CD4-positive, alpha-beta T cell treated with Interleukin-17A for 1 hour (primary cell): ENCODE measurements around the gene SIRT2.
A peak's percentile ranks its signal among the peaks of the same experiment; 100 is the strongest.
"Not testable (repeated sequence)": the region's sequence is repeated elsewhere in the genome, so short reads cannot be mapped to it uniquely, and the experiment has no call there.

Source experiments
- DNase-seq: peaks from one replicate; pipeline ENCODE4 v3.0.0-alpha.2; 2020

Gene SIRT2

GRCh38 chr19:38899447-38900201, at the start of gene SIRT2, which contains the start of gene NFKBIB:
Gene SIRT2, minus strand, starts transcription at chr19:38899618. Its CDS starts 97 bp downstream, at chr19:38899521.
Gene NFKBIB, plus strand, starts transcription at chr19:38899969. Its CDS starts 64 bp downstream, at chr19:38900033.
- peak; percentile 100 for DNase-seq

- no peak for DNase-seq
These were observed 47.0 kb upstream of the SIRT2 start for GRCh38 chr19:38946229-38947010.

- no peak for DNase-seq
These were observed 46.3 kb upstream of the SIRT2 start for GRCh38 chr19:38945562-38946228.

GRCh38 chr19:38944981-38945506, 45.6 kb upstream of the SIRT2 start:
- no peak for DNase-seq

- DNase-seq, result no peak
These were observed 43.2 kb upstream of the SIRT2 start for GRCh38 chr19:38942471-38943181.

GRCh38 chr19:38941979-38942378, 42.6 kb upstream of the SIRT2 start:
- no peak for DNase-seq

GRCh38 chr19:38941466-38941865, 42.0 kb upstream of the SIRT2 start:
- not testable (repeated sequence) for DNase-seq

GRCh38 chr19:38939957-38940356, 40.5 kb upstream of the SIRT2 start:
- no peak for DNase-seq

GRCh38 chr19:38933544-38933943, 34.1 kb upstream of the SIRT2 start:
- DNase-seq, result no peak

GRCh38 chr19:38932425-38933179, 33.2 kb upstream of the SIRT2 start:
- DNase-seq, result peak; percentile 67

GRCh38 chr19:38931521-38931793, 32.0 kb upstream of the SIRT2 start:
- DNase-seq, result no peak

- DNase-seq, result peak; percentile 99
These were observed 31.5 kb upstream of the SIRT2 start, which contains the start of gene MRPS12 for GRCh38 chr19:38930776-38931520. Gene MRPS12, plus strand, starts transcription at chr19:38930944. Its CDS starts 351 bp downstream, at chr19:38931295.

GRCh38 chr19:38929929-38930775, 30.7 kb upstream of the SIRT2 start, which contains the start of gene SARS2:
Gene SARS2, minus strand, starts transcription at chr19:38930763. Its CDS starts 27 bp downstream, at chr19:38930736.
- peak; percentile 93 for DNase-seq

GRCh38 chr19:38928391-38929001, 29.1 kb upstream of the SIRT2 start:
- DNase-seq, result peak; percentile 56

GRCh38 chr19:38924388-38924787, 25.0 kb upstream of the SIRT2 start:
- DNase-seq, result peak; percentile 69

GRCh38 chr19:38922482-38922881, 23.1 kb upstream of the SIRT2 start:
- DNase-seq, result no peak

- DNase-seq, result no peak
These were observed 22.2 kb upstream of the SIRT2 start for GRCh38 chr19:38921420-38922274.

- DNase-seq, result no peak
These were observed 21.4 kb upstream of the SIRT2 start for GRCh38 chr19:38920602-38921419.
